Cardiac muscle cell (in vitro differentiated cells and primary cell): ENCODE results near the gene GSG1L. TPM values are rescaled to one million over a fixed set of nuclear protein-coding genes. Genes with fewer than 3 reads are reported as not detected.

Experiments
- DNase-seq, 2 donors: peaks; one replicate each; pipeline versions ENCODE4 v3.0.0 to v3.0.0-alpha.2; 2010 to 2017; ENCODE audit warnings: low read depth in 1 of 2, low spot score in 1 of 2
- H3K27ac ChIP-seq: fragments of 200-600 bp; sonication (generic); 2 replicates; pipeline ENCODE4 v1.5.1; 2016
- H3K27me3 ChIP-seq: fragments of 200-600 bp; sonication (generic); 2 replicates; pipeline ENCODE4 v1.6.0; 2016; ENCODE audit warnings: control low read depth
- H3K36me3 ChIP-seq: fragments of 200-600 bp; sonication (generic); 2 replicates; pipeline ENCODE4 v1.5.1; 2016; ENCODE audit warnings: control low read depth
- H3K4me1 ChIP-seq: fragments of 200-600 bp; sonication (generic); 2 replicates; pipeline ENCODE4 v1.8.1; 2017; ENCODE audit warnings: low read depth, mild to moderate bottlenecking, mixed run types
- H3K4me3 ChIP-seq: fragments of 200-600 bp; sonication (generic); 2 replicates; pipeline ENCODE4 v1.5.1; 2016; ENCODE audit warnings: mild to moderate bottlenecking
- H3K9me3 ChIP-seq: fragments of 200-600 bp; sonication (generic); 2 replicates; pipeline ENCODE4 v1.5.1; 2017; ENCODE audit warnings: low read depth, mild to moderate bottlenecking, control low read depth
- polyA plus RNA-seq: library from polyadenylated mRNA; unstranded; fragments of >200 nt; fragmentation: Nextera tagmentation; extraction: Ambion mirVana; gene quantifications from 2 replicates; pipeline ENCODE4 v1.2.1, GENCODE V29; 2016
- total RNA-seq: library from RNA; depleted of rRNA; stranded (reverse); fragments of >200 nt; gene quantifications from 2 replicates; pipeline ENCODE4 v1.2.3, GENCODE V29; 2016
- TF ChIP-seq, protein P1 (sequence below): IDR thresholded peaks from 2 replicates; pipeline ENCODE4 v1.5.1; 2012; ENCODE audit warnings: low read depth, mild to moderate bottlenecking, low read length

The GSG1L gene
- total and polyA plus RNA-seq, 2 experiments from 2014 or later = not detected

DNA sequence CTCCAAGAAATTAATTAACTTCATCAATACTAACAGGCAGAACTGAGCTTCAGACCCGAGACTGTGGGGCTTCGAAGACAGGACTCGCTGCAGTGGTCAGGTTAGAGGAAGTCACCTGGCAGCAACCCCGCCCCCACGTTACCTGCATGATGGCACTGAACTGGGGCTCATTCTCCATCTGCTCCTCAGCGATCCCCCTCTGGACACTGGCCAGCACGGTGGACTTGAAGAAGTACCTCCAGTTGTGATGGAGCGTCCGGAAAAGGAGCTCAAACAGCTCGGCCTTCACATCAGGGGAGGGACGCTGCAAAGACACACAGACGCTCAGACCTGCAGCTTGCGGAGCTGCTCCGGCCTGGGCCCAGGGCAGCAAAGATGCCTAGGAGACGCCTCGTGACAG lies 40.9 kb upstream of the GSG1L start:
- H3K4me1 ChIP-seq = no peaks in the 10 kb centered on the region
- DNase-seq = no peak
- H3K27ac ChIP-seq = no peak overlapping the region
- peaks cover 38% of the 10 kb centered on the region for H3K36me3 ChIP-seq
- no peaks in the 10 kb centered on the region for H3K27me3 ChIP-seq
- no peaks in the 10 kb centered on the region for H3K9me3 ChIP-seq
- H3K4me3 ChIP-seq = no peak overlapping the region
- TF ChIP-seq, protein P1, sequence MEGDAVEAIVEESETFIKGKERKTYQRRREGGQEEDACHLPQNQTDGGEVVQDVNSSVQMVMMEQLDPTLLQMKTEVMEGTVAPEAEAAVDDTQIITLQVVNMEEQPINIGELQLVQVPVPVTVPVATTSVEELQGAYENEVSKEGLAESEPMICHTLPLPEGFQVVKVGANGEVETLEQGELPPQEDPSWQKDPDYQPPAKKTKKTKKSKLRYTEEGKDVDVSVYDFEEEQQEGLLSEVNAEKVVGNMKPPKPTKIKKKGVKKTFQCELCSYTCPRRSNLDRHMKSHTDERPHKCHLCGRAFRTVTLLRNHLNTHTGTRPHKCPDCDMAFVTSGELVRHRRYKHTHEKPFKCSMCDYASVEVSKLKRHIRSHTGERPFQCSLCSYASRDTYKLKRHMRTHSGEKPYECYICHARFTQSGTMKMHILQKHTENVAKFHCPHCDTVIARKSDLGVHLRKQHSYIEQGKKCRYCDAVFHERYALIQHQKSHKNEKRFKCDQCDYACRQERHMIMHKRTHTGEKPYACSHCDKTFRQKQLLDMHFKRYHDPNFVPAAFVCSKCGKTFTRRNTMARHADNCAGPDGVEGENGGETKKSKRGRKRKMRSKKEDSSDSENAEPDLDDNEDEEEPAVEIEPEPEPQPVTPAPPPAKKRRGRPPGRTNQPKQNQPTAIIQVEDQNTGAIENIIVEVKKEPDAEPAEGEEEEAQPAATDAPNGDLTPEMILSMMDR = no peak

DNA sequence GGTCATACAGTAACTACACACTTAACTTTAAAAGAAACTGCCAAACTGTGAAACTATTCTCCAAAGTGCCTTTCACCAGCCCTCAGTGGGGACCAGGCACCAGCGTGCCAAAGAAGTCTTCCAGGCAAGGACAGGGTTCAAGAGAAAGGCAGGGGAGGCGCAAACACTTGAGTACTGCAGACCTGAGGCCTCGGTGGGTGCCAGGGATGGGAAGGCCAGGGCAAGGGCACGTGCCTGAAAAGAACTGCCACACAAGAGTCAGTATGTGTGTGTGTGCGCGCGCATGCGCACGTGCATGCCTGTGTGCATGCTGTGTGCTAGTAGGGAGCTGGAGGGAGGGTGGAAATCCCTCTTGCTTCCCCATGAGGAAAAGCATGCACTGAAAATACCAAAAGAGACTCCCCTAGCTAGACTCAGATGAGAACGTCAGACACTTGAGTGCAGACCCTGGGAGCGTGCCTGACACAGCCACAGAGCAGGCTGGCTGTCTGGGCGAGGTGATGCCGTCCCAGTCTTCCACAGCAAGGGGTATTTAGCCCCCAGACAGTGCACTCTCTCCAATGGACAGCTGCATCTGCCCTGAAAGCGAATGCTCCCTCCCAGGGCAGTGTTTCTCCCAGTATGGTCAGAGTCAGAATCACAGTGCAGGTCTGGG lies 40.1 kb upstream of the GSG1L start:
- TF ChIP-seq, protein P1 = no peak

GRCh38 chr16:28101533-28101890 lies 38.0 kb upstream of the GSG1L start:
- Histone ChIP-seq H3K4me3 (no peak overlapping the region), H3K27ac (no peak overlapping the region), H3K9me3 (no peaks in the 10 kb centered on the region), H3K27me3 (no peaks in the 10 kb centered on the region), H3K4me1 (no peaks in the 10 kb centered on the region), H3K36me3 (peaks cover 36% of the 10 kb centered on the region)
- TF ChIP-seq, protein P1 = no peak
- no peak for DNase-seq

More for the DNA sequence above, 40.1 kb upstream of the GSG1L start:
- no peaks in the 10 kb centered on the region for H3K4me1 ChIP-seq
- no peak overlapping the region for H3K27ac ChIP-seq
- peaks cover 39% of the 10 kb centered on the region for H3K36me3 ChIP-seq
- H3K27me3 ChIP-seq = no peaks in the 10 kb centered on the region
- H3K9me3 ChIP-seq = no peaks in the 10 kb centered on the region
- no peak for DNase-seq
- no peak overlapping the region for H3K4me3 ChIP-seq

GRCh38 chr16:28100810-28101532 lies 37.5 kb upstream of the GSG1L start:
- Histone ChIP-seq H3K4me3 (no peak overlapping the region), H3K27me3 (no peaks in the 10 kb centered on the region), H3K4me1 (no peaks in the 10 kb centered on the region), H3K27ac (no peak overlapping the region), H3K36me3 (peaks cover 30% of the 10 kb centered on the region), H3K9me3 (no peaks in the 10 kb centered on the region)
- TF ChIP-seq, protein P1 = no peak
- no peak for DNase-seq

GRCh38 chr16:28098959-28099945 lies 35.7 kb upstream of the GSG1L start:
- DNase-seq = no peak

More at GRCh38 chr16:28098959-28099945, 35.7 kb upstream of the GSG1L start:
- Histone ChIP-seq H3K9me3 (no peaks in the 10 kb centered on the region), H3K4me1 (no peaks in the 10 kb centered on the region), H3K36me3 (peaks cover 25% of the 10 kb centered on the region), H3K27me3 (no peaks in the 10 kb centered on the region), H3K4me3 (no peak overlapping the region), H3K27ac (no peak overlapping the region)
- TF ChIP-seq, protein P1 = no peak
